Activated CD8-positive, alpha-beta T cell treated with anti-CD3 and anti-CD28 coated beads, Interleukin-2, amount 10 ng/mL, durations not matched to agents 7 days and 5 days (primary cell): Measurements from ENCODE around the gene KRTAP5-2. TPM values are rescaled to one million over a fixed set of nuclear protein-coding genes. Genes with fewer than 3 reads are reported as not detected.

Experiments
- ATAC-seq: fragments of 150-1000 bp; cut with Tn5 transposase; one replicate; pipeline ENCODE4 v1.10.0; 2021; ENCODE audit warnings: moderate library complexity
- CTCF ChIA-PET: fragments of 350-600 bp; sonication (Branson Sonifier 250); formaldehyde crosslinking; loops from one replicate; lab custom pipeline; 2021; ENCODE audit warnings: antibody characterized with exemption; lab: Charles Lee
- POLR2A ChIA-PET: fragments of 350-600 bp; sonication (Branson Sonifier 250); formaldehyde crosslinking; loops from one replicate; lab custom pipeline; 2021; ENCODE audit warnings: antibody characterized with exemption; lab: Charles Lee
- DNase-seq: peaks from one replicate; pipeline ENCODE4 v3.0.0-alpha.2; 2020
- H3K27ac Mint-ChIP-seq: one replicate; pipeline ENCODE4 v1.8.0; 2021; ENCODE audit warnings: mild to moderate bottlenecking, mixed read lengths
- H3K27me3 Mint-ChIP-seq: one replicate; pipeline ENCODE4 v1.8.0; 2021; ENCODE audit warnings: low read depth, mixed read lengths
- H3K36me3 Mint-ChIP-seq: one replicate; pipeline ENCODE4 v1.8.0; 2021; ENCODE audit warnings: low read depth, mixed read lengths
- H3K4me1 Mint-ChIP-seq: one replicate; pipeline ENCODE4 v1.8.0; 2021; ENCODE audit warnings: low read depth, mixed read lengths
- H3K4me3 Mint-ChIP-seq: one replicate; pipeline ENCODE4 v1.8.0; 2021; ENCODE audit warnings: mild to moderate bottlenecking, mixed read lengths
- H3K9me3 Mint-ChIP-seq: one replicate; pipeline ENCODE4 v1.8.0; 2022; ENCODE audit warnings: mixed read lengths; ENCODE audit not compliant: insufficient read depth
- total RNA-seq, 2 experiments: library from RNA; stranded (reverse); gene quantifications; one replicate each; pipeline ENCODE4 v1.2.3, GENCODE V29; 2021

KRTAP5-2 gene
- total RNA-seq, 2 experiments from 2014 or later, result not detected

GRCh38 chr11:1571760-1572196 lies 26.3 kb downstream of the KRTAP5-2 start:
- ChIA-PET CTCF (no interaction called here), POLR2A (no interaction called here)
- H3K27ac Mint-ChIP-seq, result no peak overlapping the region

DNA sequence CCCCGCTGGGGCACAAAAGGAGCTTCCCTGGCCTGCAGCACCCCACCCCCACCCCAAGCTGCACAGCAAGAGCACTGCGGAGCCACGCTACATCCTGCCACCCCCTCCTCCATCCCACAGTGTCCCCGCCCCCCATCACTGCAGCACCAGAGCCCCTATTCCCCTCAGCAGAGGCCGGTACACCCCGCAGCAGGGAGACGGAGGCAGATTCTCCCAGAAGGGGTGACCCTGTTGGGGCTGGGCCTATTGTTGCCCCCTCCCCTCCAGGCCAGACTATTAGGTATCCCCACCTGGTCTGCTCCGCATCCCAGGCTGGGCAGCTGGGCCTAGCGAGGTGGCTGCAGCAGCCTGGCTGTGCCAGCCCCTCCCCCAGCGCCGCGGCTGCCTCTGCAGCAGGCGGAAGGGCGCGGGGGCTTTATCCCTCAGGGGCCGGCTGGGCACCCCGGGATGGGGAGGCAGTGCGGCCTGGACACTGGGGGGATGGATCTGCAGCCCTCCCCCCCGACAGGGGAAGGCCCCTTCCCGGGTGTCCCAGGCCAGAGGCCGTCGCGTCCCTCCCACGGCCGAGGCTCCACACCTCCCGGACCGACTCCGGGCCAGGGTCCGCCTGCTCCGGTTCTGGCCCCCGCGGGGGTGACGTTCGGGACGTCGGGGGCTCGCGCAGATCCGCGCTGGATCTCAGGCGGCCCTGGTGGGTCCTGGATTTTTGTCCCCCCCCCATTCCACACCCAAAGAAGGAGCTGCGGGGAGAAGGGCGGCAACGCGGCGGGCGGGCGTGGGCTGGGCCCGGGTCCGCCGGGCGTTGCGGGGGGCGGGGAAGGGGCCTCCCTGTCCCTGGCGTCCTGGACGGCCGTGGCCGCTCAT lies 27.0 kb downstream of the KRTAP5-2 start:
- peaks cover 15% of the 10 kb centered on the region for H3K4me1 Mint-ChIP-seq
- POLR2A ChIA-PET, result no interaction called here
- peak overlapping the region; percentile 43 for H3K4me3 Mint-ChIP-seq
- no peaks in the 10 kb centered on the region for H3K9me3 Mint-ChIP-seq
- no peaks in the 10 kb centered on the region for H3K36me3 Mint-ChIP-seq
- peaks cover 28% of the 10 kb centered on the region for H3K27me3 Mint-ChIP-seq
- H3K27ac Mint-ChIP-seq, result no peak overlapping the region
- DNase-seq (no peak), ATAC-seq (no peak)
- CTCF ChIA-PET, result no interaction called here

More at GRCh38 chr11:1571760-1572196, 26.3 kb downstream of the KRTAP5-2 start:
- peaks cover 31% of the 10 kb centered on the region for H3K27me3 Mint-ChIP-seq
- H3K36me3 Mint-ChIP-seq, result no peaks in the 10 kb centered on the region
- no peak overlapping the region for H3K4me3 Mint-ChIP-seq
- H3K9me3 Mint-ChIP-seq, result no peaks in the 10 kb centered on the region
- DNase-seq (no peak), ATAC-seq (no peak)
- peaks cover 15% of the 10 kb centered on the region for H3K4me1 Mint-ChIP-seq

- no peaks in the 10 kb centered on the region for H3K36me3 Mint-ChIP-seq
- no peak overlapping the region for H3K27ac Mint-ChIP-seq
- ChIA-PET POLR2A (no interaction called here), CTCF (no interaction called here)
- peak overlapping the region; percentile 43 for H3K4me3 Mint-ChIP-seq
- H3K27me3 Mint-ChIP-seq, result peaks cover 27% of the 10 kb centered on the region
- DNase-seq, result no peak
- no peak for ATAC-seq
- peaks cover 15% of the 10 kb centered on the region for H3K4me1 Mint-ChIP-seq
- H3K9me3 Mint-ChIP-seq, result no peaks in the 10 kb centered on the region
These were observed 27.6 kb downstream of the KRTAP5-2 start for GRCh38 chr11:1570531-1570895.

DNA sequence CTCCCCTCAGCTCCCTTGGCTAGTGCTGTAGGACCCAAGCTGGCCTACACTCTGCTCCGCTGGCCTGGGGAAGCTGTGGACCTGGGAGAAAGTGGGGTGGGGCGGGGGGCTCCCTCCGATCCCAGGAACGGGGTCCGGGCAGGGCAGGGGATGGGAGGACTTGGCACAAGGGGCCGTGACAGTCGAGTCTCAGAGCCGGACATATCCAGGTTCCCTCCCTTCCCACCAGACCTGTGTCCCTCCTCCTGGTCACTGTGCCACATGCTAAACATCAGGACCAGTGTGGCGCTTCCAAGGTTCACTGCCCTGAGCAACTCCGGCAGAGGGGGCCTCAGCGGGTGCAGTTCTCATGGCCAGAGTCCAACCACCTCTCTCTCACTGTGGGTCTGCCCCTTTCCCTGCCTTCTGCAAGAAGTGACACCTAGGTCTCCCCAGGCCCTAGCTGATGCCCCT lies 28.1 kb downstream of the KRTAP5-2 start:
- H3K27me3 Mint-ChIP-seq, result peaks cover 22% of the 10 kb centered on the region
- CTCF ChIA-PET, result no interaction called here
- H3K4me1 Mint-ChIP-seq, result peaks cover 14% of the 10 kb centered on the region
- H3K9me3 Mint-ChIP-seq, result no peaks in the 10 kb centered on the region
- ATAC-seq (no peak), DNase-seq (no peak)
- no peak overlapping the region for H3K27ac Mint-ChIP-seq
- no peaks in the 10 kb centered on the region for H3K36me3 Mint-ChIP-seq
- POLR2A ChIA-PET, result no interaction called here
- H3K4me3 Mint-ChIP-seq, result no peak overlapping the region

DNA sequence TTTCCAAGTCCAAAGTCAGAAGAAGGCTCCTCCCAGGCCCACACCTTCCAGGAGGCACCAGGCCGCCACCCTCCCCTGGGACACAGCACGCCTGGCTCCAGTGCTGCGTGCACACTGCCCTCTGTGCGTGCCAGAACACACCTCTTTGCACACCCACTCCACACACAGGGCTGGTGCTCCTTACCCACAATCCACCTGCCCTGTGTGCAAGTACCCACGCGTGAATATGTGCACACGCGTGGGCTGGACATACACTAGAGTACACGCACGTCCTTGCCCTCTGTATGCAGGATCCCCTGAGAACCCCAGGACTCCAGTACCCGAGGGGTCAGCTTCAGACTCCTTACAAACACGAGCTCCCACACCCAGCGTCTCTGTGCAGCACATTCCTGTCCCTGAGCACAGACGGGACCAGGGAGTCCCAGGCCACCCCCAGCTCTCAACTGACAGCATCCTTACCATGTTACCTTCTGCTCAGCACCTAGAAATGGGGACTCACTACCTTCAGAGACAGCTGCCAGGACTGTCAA lies 28.8 kb downstream of the KRTAP5-2 start:
- Mint-ChIP-seq H3K36me3 (no peaks in the 10 kb centered on the region), H3K27me3 (peaks cover 21% of the 10 kb centered on the region), H3K27ac (no peak overlapping the region), H3K4me1 (peaks cover 11% of the 10 kb centered on the region), H3K4me3 (no peak overlapping the region), H3K9me3 (no peaks in the 10 kb centered on the region)
- DNase-seq (no peak), ATAC-seq (no peak)
- POLR2A ChIA-PET, result no interaction called here
- CTCF ChIA-PET, result interaction anchor here (1.7 kb wide), 1 partner anchor 22 kb away, joined by 4 read pairs; no protein-coding TSS in a partner anchor

GRCh38 chr11:1568441-1568911 lies 29.6 kb downstream of the KRTAP5-2 start:
- CTCF ChIA-PET, result interaction anchor here (1.7 kb wide), 1 partner anchor 22 kb away, joined by 4 read pairs; no protein-coding TSS in a partner anchor
- peak; percentile 42 for DNase-seq

GRCh38 chr11:1567721-1568100 lies 30.4 kb downstream of the KRTAP5-2 start:
- no peaks in the 10 kb centered on the region for H3K36me3 Mint-ChIP-seq
- no peaks in the 10 kb centered on the region for H3K9me3 Mint-ChIP-seq
- ChIA-PET CTCF (interaction anchor here (1.7 kb wide), 1 partner anchor 21 kb away, joined by 4 read pairs; no protein-coding TSS in a partner anchor), POLR2A (no interaction called here)
- H3K27me3 Mint-ChIP-seq, result peaks cover 11% of the 10 kb centered on the region
- ATAC-seq (no peak), DNase-seq (no peak)
- H3K4me3 Mint-ChIP-seq, result no peak overlapping the region
- peaks cover 4% of the 10 kb centered on the region for H3K4me1 Mint-ChIP-seq
- H3K27ac Mint-ChIP-seq, result peak overlapping the region; percentile 43

More at GRCh38 chr11:1568441-1568911, 29.6 kb downstream of the KRTAP5-2 start:
- POLR2A ChIA-PET, result no interaction called here
- Mint-ChIP-seq H3K36me3 (no peaks in the 10 kb centered on the region), H3K9me3 (no peaks in the 10 kb centered on the region), H3K4me3 (no peak overlapping the region), H3K27me3 (peaks cover 14% of the 10 kb centered on the region), H3K4me1 (peaks cover 6% of the 10 kb centered on the region), H3K27ac (no peak overlapping the region)
- no peak for ATAC-seq

DNA sequence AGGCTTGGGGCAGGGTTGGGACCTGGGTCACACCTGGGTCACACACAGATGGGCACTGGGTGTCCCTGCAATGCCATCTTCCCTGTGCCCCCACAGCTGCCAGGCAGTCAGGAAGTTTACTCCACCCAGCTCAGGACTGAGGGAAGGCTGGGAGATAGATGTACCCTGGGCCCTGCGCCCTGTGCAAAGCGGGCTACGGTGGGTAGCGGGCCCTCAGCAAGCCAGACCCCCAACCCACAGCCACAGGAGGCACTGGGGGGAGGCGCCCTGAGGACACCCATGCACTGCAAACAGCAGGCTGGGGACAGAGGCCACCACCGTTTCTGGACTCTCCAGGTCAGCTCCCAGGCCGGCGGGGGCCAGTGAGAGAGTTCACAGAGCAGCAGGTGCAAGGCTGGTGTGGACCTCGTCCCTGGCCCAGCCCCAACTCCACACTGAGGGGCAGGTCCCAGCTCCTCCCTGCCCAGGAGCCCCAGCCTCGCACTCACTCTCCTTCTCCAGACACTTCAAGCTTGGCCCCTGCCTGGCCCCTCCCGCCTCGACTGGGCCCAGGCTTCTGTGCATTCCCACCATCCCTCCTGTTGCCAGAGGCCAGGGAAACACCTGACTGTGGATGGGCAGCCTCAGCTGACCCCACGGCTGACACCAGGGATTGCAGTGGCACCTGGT lies 30.9 kb downstream of the KRTAP5-2 start:
- no peaks in the 10 kb centered on the region for H3K36me3 Mint-ChIP-seq
- H3K4me1 Mint-ChIP-seq, result peaks cover 4% of the 10 kb centered on the region
- CTCF ChIA-PET, result no interaction called here
- POLR2A ChIA-PET, result no interaction called here
- H3K27me3 Mint-ChIP-seq, result peaks cover 11% of the 10 kb centered on the region
- no peaks in the 10 kb centered on the region for H3K9me3 Mint-ChIP-seq
- no peak overlapping the region for H3K4me3 Mint-ChIP-seq
- peak overlapping the region; percentile 46 for H3K27ac Mint-ChIP-seq
- no peak for DNase-seq
- ATAC-seq, result no peak

GRCh38 chr11:1566381-1567051 lies 31.6 kb downstream of the KRTAP5-2 start:
- Mint-ChIP-seq H3K36me3 (no peaks in the 10 kb centered on the region), H3K27ac (peak overlapping the region; percentile 46), H3K4me1 (peaks cover 4% of the 10 kb centered on the region), H3K4me3 (no peak overlapping the region), H3K27me3 (peaks cover 11% of the 10 kb centered on the region), H3K9me3 (no peaks in the 10 kb centered on the region)
- ATAC-seq (no peak), DNase-seq (no peak)
- ChIA-PET CTCF (interaction anchor here (2.5 kb wide), 1 partner anchor 8 kb away, joined by 20 read pairs; no protein-coding TSS in a partner anchor), POLR2A (no interaction called here)

DNA sequence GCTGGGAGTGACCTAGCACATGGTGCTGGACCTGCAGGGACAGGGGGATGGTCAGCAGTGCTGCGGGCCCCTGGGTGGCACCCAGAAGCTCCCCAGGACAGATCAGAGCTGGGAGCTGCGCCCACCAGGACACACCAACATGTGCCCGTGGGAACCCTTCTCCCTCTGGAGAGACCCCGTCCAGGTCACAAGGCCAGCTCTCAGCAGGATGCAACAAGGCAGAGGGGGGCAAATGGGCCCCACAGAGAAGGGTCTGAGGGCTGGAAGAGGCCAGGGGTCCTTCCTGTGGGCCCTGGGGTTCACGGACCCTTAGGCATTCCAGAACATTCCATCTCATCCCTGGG lies 32.2 kb downstream of the KRTAP5-2 start:
- Mint-ChIP-seq H3K27ac (no peak overlapping the region), H3K4me3 (no peak overlapping the region), H3K9me3 (no peaks in the 10 kb centered on the region), H3K27me3 (peaks cover 10% of the 10 kb centered on the region), H3K36me3 (no peaks in the 10 kb centered on the region), H3K4me1 (peaks cover 3% of the 10 kb centered on the region)
- CTCF ChIA-PET, result interaction anchor here (2.5 kb wide), 1 partner anchor 9 kb away, joined by 20 read pairs; no protein-coding TSS in a partner anchor
- ATAC-seq, result no peak
- POLR2A ChIA-PET, result no interaction called here
- DNase-seq, result no peak

GRCh38 chr11:1565173-1565903 lies 32.8 kb downstream of the KRTAP5-2 start:
- H3K4me3 Mint-ChIP-seq, result no peak overlapping the region
- POLR2A ChIA-PET, result no interaction called here
- CTCF ChIA-PET, result interaction anchor here (2.5 kb wide), 1 partner anchor 9 kb away, joined by 20 read pairs; no protein-coding TSS in a partner anchor

More at GRCh38 chr11:1565173-1565903, 32.8 kb downstream of the KRTAP5-2 start:
- Mint-ChIP-seq H3K27ac (no peak overlapping the region), H3K4me1 (no peaks in the 10 kb centered on the region), H3K9me3 (no peaks in the 10 kb centered on the region), H3K27me3 (peaks cover 7% of the 10 kb centered on the region), H3K36me3 (no peaks in the 10 kb centered on the region)
- no peak for DNase-seq
- ATAC-seq, result no peak
